ENCODE results near the gene E2F3.

The E2F3 gene

DNA sequence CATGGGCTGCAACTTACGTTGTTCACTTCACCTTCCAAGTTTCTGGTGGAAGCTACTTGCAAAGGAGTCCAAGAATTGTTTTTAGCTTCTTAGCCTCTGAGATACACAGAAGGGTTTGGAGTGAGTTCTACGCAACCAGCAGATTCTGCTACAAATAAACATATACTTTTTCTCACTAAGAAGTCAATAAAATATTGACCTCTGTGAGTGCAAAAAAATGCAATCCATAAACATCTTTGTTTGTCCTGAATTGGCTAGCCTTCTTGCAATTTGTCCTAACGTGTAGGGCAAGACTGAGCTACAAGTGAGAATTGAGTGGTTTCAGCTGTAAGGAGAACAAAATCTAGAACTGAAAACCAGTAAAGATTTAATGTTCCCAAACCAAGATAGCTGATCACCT, 26.2 kb upstream of the E2F3 start:
- TF ChIP-seq, protein P1, sequence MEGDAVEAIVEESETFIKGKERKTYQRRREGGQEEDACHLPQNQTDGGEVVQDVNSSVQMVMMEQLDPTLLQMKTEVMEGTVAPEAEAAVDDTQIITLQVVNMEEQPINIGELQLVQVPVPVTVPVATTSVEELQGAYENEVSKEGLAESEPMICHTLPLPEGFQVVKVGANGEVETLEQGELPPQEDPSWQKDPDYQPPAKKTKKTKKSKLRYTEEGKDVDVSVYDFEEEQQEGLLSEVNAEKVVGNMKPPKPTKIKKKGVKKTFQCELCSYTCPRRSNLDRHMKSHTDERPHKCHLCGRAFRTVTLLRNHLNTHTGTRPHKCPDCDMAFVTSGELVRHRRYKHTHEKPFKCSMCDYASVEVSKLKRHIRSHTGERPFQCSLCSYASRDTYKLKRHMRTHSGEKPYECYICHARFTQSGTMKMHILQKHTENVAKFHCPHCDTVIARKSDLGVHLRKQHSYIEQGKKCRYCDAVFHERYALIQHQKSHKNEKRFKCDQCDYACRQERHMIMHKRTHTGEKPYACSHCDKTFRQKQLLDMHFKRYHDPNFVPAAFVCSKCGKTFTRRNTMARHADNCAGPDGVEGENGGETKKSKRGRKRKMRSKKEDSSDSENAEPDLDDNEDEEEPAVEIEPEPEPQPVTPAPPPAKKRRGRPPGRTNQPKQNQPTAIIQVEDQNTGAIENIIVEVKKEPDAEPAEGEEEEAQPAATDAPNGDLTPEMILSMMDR (IDR thresholded peaks at IDR 0.05; ENCODE audit: insufficient read depth, low read length, missing control alignments) = no peak

DNA sequence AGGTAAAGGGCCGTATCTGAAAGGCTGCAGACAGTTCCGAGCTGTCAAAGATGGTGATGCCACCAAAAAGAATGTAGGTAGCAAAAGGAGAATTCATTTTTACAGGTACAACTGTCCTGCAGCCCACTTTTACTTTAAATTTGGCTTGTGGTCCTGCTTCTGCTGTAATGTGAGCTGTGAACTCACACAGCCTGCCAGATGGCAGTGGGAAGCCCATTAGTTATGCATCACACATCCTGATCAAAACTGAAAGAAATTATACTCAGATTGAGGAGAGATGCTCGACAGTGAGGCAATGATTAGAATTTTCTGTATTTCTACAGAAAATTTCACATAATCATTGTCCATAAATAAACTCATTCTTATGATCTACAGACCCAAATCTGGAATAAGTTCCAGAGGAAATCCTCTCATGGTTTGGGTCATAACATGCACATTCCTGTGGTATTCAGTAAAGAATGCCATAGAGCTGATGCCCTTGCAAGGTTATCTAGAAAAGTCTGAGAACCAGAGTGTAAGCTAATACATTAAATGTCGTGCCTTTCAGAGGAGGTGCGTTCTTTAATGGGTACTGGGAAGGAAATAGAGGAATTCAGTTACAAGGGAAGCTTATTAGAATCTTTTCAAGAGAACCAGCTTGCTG, 23.9 kb upstream of the E2F3 start:
- POLR2A ChIA-PET = interaction anchor here (0.7 kb wide), 1 partner anchor 25 kb away, joined by 7 read pairs; no protein-coding TSS in a partner anchor
- CTCF ChIA-PET = interaction anchor here (1.2 to 2.1 kb wide), 2 partner anchors 27 to 150 kb away, joined by 4 to 5 read pairs; no protein-coding TSS in a partner anchor

More for the DNA sequence above, 26.2 kb upstream of the E2F3 start:
- DNase-seq (ENCODE audit: low read depth, low spot score) = no peak
- CTCF ChIA-PET = no interaction called here
- H3K4me3 ChIP-seq (ENCODE audit: low read depth, low read length) = no peak overlapping the region
- POLR2A ChIA-PET = no interaction called here

DNA sequence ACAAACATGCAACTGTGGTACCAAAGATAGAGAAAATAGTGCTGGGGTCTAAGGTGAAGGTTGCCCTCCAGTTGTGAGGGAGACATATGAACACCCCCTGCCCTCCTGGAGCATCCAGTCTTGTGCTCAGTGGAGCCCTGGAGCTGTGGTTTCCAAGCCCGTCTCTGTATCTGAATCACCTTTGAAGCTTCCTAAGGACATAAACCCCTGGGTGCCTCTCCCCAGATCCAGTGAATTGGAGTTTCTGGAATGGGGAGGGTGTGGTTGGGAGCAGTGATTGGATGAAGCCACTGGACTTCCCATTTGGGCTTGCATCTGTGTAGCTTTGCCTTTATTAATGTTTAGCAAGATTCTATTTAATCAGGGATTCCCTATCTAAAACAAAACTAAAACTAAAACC, 22.4 kb upstream of the E2F3 start:
- POLR2A ChIA-PET = interaction anchor here (0.5 to 0.9 kb wide), 2 partner anchors 24 to 89 kb away, joined by 3 read pairs; no protein-coding TSS in a partner anchor
- no peak overlapping the region for H3K4me3 ChIP-seq (ENCODE audit: low read depth, low read length)
- no peak for DNase-seq (ENCODE audit: low read depth, low spot score)
- TF ChIP-seq, protein P1 (IDR thresholded peaks at IDR 0.05; ENCODE audit: insufficient read depth, low read length, missing control alignments) = no peak
- CTCF ChIA-PET = interaction anchor here (1.5 kb wide), 1 partner anchor 26 kb away, joined by 4 read pairs; no protein-coding TSS in a partner anchor

More for the DNA sequence above, 23.9 kb upstream of the E2F3 start:
- TF ChIP-seq, protein P1 (IDR thresholded peaks at IDR 0.05; ENCODE audit: insufficient read depth, low read length, missing control alignments) = no peak
- DNase-seq (ENCODE audit: low read depth, low spot score) = peak; percentile 45
- H3K4me3 ChIP-seq (ENCODE audit: low read depth, low read length) = no peak overlapping the region

DNA sequence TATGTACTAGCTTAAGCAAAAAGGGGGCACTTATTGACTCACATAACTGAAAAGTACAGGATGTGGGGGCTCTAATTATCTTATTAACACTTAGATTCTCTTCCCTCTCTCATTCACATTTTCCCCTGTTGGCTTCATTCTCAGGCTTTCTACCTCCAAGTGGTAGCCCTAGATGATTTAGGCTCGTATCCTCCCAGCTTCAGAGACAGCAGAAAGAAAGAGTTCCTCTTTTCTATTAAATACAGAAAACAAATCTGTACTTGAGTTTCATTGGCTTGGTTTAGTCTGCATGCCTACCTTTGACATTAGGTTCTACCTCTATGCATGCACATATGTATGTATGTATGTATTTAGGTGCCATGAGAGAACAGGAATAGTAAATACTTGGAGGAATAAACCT, 15.5 kb upstream of the E2F3 start:
- CTCF ChIA-PET = no interaction called here
- TF ChIP-seq, protein P1 (IDR thresholded peaks at IDR 0.05; ENCODE audit: insufficient read depth, low read length, missing control alignments) = no peak
- H3K4me3 ChIP-seq (ENCODE audit: low read depth, low read length) = no peak overlapping the region
- POLR2A ChIA-PET = no interaction called here
- no peak for DNase-seq (ENCODE audit: low read depth, low spot score)

DNA sequence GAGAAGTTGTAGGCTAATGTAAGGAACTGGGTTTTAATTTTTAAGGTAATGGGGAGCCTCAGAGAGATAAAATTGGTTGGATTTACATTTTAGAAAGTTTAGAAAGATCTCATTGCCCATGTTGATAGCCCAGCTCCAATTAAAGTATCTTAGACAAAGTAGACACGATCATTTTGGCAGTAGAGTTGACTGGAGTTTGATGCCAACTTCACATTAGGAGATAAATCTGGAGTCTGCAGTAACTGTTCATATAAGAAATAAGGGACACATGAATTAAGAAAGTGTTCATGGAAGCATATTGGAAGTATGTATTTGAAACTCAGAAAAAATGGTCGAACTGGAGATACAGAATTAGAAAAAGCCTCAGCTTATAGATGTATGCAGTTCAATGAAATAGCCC, 12.6 kb upstream of the E2F3 start:
- DNase-seq (ENCODE audit: low read depth, low spot score) = no peak
- no peak overlapping the region for H3K4me3 ChIP-seq (ENCODE audit: low read depth, low read length)
- CTCF ChIA-PET = interaction anchor here (1.4 kb wide), 1 partner anchor 12 kb away, joined by 4 read pairs; no protein-coding TSS in a partner anchor
- POLR2A ChIA-PET = no interaction called here
- TF ChIP-seq, protein P1 (IDR thresholded peaks at IDR 0.05; ENCODE audit: insufficient read depth, low read length, missing control alignments) = no peak

DNA sequence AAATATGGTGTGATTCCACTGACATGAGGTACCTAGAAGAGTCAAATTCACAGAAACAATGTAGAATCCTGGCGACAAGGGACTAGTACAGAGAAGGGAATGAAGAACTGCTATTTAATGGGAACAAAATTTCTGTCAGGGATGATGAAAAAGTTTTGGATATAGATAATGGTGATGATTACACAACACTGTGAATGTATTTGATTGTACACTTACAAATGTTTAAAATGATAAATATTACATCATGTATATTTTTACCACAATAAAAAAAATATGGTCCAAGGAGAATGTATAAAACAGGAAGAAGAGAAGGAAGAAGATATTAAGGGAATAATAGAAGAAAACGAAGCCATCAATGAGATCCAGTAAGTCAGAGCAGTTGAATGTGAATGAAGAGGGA, 8.4 kb upstream of the E2F3 start:
- no peak overlapping the region for H3K4me3 ChIP-seq (ENCODE audit: low read depth, low read length)
- POLR2A ChIA-PET = no interaction called here
- TF ChIP-seq, protein P1 (IDR thresholded peaks at IDR 0.05; ENCODE audit: insufficient read depth, low read length, missing control alignments) = no peak
- CTCF ChIA-PET = no interaction called here
- DNase-seq (ENCODE audit: low read depth, low spot score) = no peak

Data from AG04449 (cell line).